ENCODE results near the gene ADTRP. TPM values are rescaled to one million over a fixed set of nuclear protein-coding genes. Genes with fewer than 3 reads are reported as not detected.

The ADTRP gene
- total RNA-seq, 1 experiment from 2014 or later, result 0.50 TPM

- TF ChIP-seq E2F4 (CRISPR knock-in tag; IDR thresholded peaks at IDR 0.05; ENCODE audit: borderline replicate concordance, low read depth), result no peak
- no peak for TF ChIP-seq ZNF281 (CRISPR knock-in tag; IDR thresholded peaks at IDR 0.05)
- TF ChIP-seq ZNF138 (CRISPR knock-in tag; conservative IDR thresholded peaks at IDR 0.05), result no peak
- TF ChIP-seq USF2 (CRISPR knock-in tag; IDR thresholded peaks at IDR 0.05), result no peak
- Mint-ChIP-seq H3K9me3 (no peaks in the 10 kb centered on the region), H3K4me3 (no peak overlapping the region), H3K27ac (no peak overlapping the region), H3K4me1 (peaks cover 28% of the 10 kb centered on the region), H3K36me3 (no peaks in the 10 kb centered on the region), H3K27me3 (ENCODE audit: low read depth) (no peaks in the 10 kb centered on the region)
- ChIA-PET CTCF (no interaction called here), POLR2A (no interaction called here)
- no peak for DNase-seq (ENCODE audit: low spot score)
- no peak for ATAC-seq
Measured at GRCh38 chr6:11803591-11803971, 25.0 kb upstream of the ADTRP start.

- no peak for ATAC-seq
- POLR2A ChIA-PET, result no interaction called here
- CTCF ChIA-PET, result no interaction called here
- H3K9me3 Mint-ChIP-seq, result no peaks in the 10 kb centered on the region
- no peak overlapping the region for H3K4me3 Mint-ChIP-seq
- H3K27ac Mint-ChIP-seq, result no peak overlapping the region
- H3K27me3 Mint-ChIP-seq (ENCODE audit: low read depth), result no peaks in the 10 kb centered on the region
- peaks cover 28% of the 10 kb centered on the region for H3K4me1 Mint-ChIP-seq
- DNase-seq (ENCODE audit: low spot score), result no peak
- no peaks in the 10 kb centered on the region for H3K36me3 Mint-ChIP-seq
- TF ChIP-seq ZMAT4 (CRISPR knock-in tag; IDR thresholded peaks at IDR 0.05), result no peak
- no peak for TF ChIP-seq ZNF281 (CRISPR knock-in tag; IDR thresholded peaks at IDR 0.05)
- TF ChIP-seq USF1 (CRISPR knock-in tag; IDR thresholded peaks at IDR 0.05), result no peak
- TF ChIP-seq ARID4B (CRISPR knock-in tag; IDR thresholded peaks at IDR 0.05; ENCODE audit: borderline replicate concordance), result no peak
- no peak for TF ChIP-seq CTCF (IDR thresholded peaks at IDR 0.05)
- no peak for TF ChIP-seq MYBL2 (CRISPR knock-in tag; IDR thresholded peaks at IDR 0.05)
- no peak for TF ChIP-seq CREB1 (CRISPR knock-in tag; IDR thresholded peaks at IDR 0.05)
- TF ChIP-seq ZBTB43 (CRISPR knock-in tag; IDR thresholded peaks at IDR 0.05), result no peak
- TF ChIP-seq E2F5 (CRISPR knock-in tag; IDR thresholded peaks at IDR 0.05), result no peak
- no peak for TF ChIP-seq NFATC4 (CRISPR knock-in tag; IDR thresholded peaks at IDR 0.05)
- no peak for TF ChIP-seq USF2 (CRISPR knock-in tag; IDR thresholded peaks at IDR 0.05)
Measured at GRCh38 chr6:11802886-11803590, 24.4 kb upstream of the ADTRP start.
